Activated CD4-positive, alpha-beta T cell treated with anti-CD3 and anti-CD28 coated beads, Interleukin-2, Interleukin-4, amounts not matched to agents 100 ng/mL and 50 ng/mL, durations not matched to agents 16 hours and 8 hours (primary cell): ENCODE measurements around the gene MLF2.
"Not testable (repeated sequence)": the region's sequence is repeated elsewhere in the genome, so short reads cannot be mapped to it uniquely, and the experiment has no call there.

Experiments
- DNase-seq: peaks from one replicate; pipeline ENCODE4 v3.0.0-alpha.2; 2020; ENCODE audit warnings: low spot score

Gene MLF2

GRCh38 chr12:6734506-6735387 is 18.2 kb downstream of the MLF2 start:
- no peak for DNase-seq

GRCh38 chr12:6730169-6730568 is 22.8 kb downstream of the MLF2 start:
- no peak for DNase-seq

- no peak for DNase-seq
Observed at GRCh38 chr12:6729186-6729585, 23.8 kb downstream of the MLF2 start.

- no peak for DNase-seq
Observed at GRCh38 chr12:6725350-6725749, 27.6 kb downstream of the MLF2 start.

- peak; percentile 37 for DNase-seq
Observed at GRCh38 chr12:6724409-6724797, 28.5 kb downstream of the MLF2 start.

GRCh38 chr12:6723607-6724408 is 29.1 kb downstream of the MLF2 start, which contains the start of gene COPS7A:
Gene COPS7A (plus strand): TSS chr12:6724046. CDS start chr12:6724657, 611 bp downstream.
- peak; percentile 99 for DNase-seq

- DNase-seq = no peak
Observed at GRCh38 chr12:6722863-6723262, 30.1 kb downstream of the MLF2 start.

GRCh38 chr12:6716874-6717437 is 36.0 kb downstream of the MLF2 start:
- DNase-seq = no peak

GRCh38 chr12:6716031-6716873 is 36.7 kb downstream of the MLF2 start:
- not testable (repeated sequence) for DNase-seq

GRCh38 chr12:6708960-6709394 is 44.0 kb downstream of the MLF2 start:
- DNase-seq = no peak

GRCh38 chr12:6708351-6708750 is 44.6 kb downstream of the MLF2 start:
- not testable (repeated sequence) for DNase-seq

GRCh38 chr12:6703631-6704030 is 49.3 kb downstream of the MLF2 start:
- DNase-seq = no peak

GRCh38 chr12:6701078-6701768 is 51.7 kb downstream of the MLF2 start:
- no peak for DNase-seq

- DNase-seq = no peak
Observed at GRCh38 chr12:6700646-6701051, 52.3 kb downstream of the MLF2 start, which contains the start of gene PIANP. Gene PIANP (minus strand): TSS chr12:6700815. CDS start chr12:6698061, 2,754 bp downstream.

- DNase-seq = no peak
Observed at GRCh38 chr12:6699989-6700645, 52.8 kb downstream of the MLF2 start.

- DNase-seq = no peak
Observed at GRCh38 chr12:6699259-6699988, 53.5 kb downstream of the MLF2 start.

- DNase-seq = no peak
Observed at GRCh38 chr12:6698352-6699046, 54.4 kb downstream of the MLF2 start.
